ENCODE measurements around the gene HELLS. TPM values are rescaled to one million over a fixed set of nuclear protein-coding genes. Genes with fewer than 3 reads are reported as not detected.

HELLS gene
- total and polyA plus RNA-seq, 10 of the 15 experiments (the other 5 are each of a cell fraction or from before 2014, with no cell fraction given), result 33.9 to 159 (median 123) TPM

- H3K27ac ChIP-seq (ENCODE audit: control insufficient read depth, insufficient read depth), result no peak overlapping the region
- intact Hi-C loops (cut with micrococcal nuclease; ENCODE audit: unreplicated experiment), result no loop called here
- no peak overlapping the region for H3K9ac ChIP-seq (ENCODE audit: control insufficient read depth, insufficient read depth, low read length)
- ATAC-seq (no peak), DNase-seq (ENCODE audit: low read depth, low spot score) (no peak), FAIRE-seq (no peak)
- ChIA-PET SMC1A (ENCODE audit: uncharacterized antibody, unreplicated experiment) (no interaction called here), RAD21 (ENCODE audit: unreplicated experiment) (no interaction called here), POLR2A (interaction anchor here (0.6 kb wide), 2 partner anchors 1043 to 1698 kb away, joined by 3 to 8 read pairs; no protein-coding TSS in a partner anchor), CTCF (interaction anchor here (0.6 kb wide), 1 partner anchor 106 kb away, joined by 3 read pairs; no protein-coding TSS in a partner anchor)
- H2AFZ ChIP-seq (ENCODE audit: control insufficient read depth, low read depth, low read length), result no peak overlapping the region
- peaks cover 18% of the 10 kb centered on the region for H3K4me1 ChIP-seq (ENCODE audit: control insufficient read depth, insufficient read depth, low read length)
- no peaks in the 10 kb centered on the region for H3K27me3 ChIP-seq (replicated peaks in 1 of 2; ENCODE audit: control insufficient read depth in 2 of 2, insufficient read depth in 2 of 2, low read length in 1 of 2)
- no peak overlapping the region for H3K4me3 ChIP-seq
- no peaks in the 10 kb centered on the region for H3K9me3 ChIP-seq (replicated peaks; ENCODE audit: control insufficient read depth, insufficient read depth, low read length)
- H3K36me3 ChIP-seq (ENCODE audit: control insufficient read depth in 2 of 2, insufficient read depth in 2 of 2, low read length in 1 of 2), result peaks cover 0 to 4% of the 10 kb centered on the region in 2 experiments; a peak in 1 of 4 replicates
- no peaks in the 10 kb centered on the region for H4K20me1 ChIP-seq (ENCODE audit: control insufficient read depth, insufficient read depth)
- in situ Hi-C loops (cut with MboI), result no loop called here
- H3K79me2 ChIP-seq (ENCODE audit: control insufficient read depth, insufficient read depth, low read length), result no peaks in the 10 kb centered on the region
- 96% methylated on average over 4 of the region's 4 CpGs for WGBS (ENCODE audit: insufficient coverage, insufficient replicate concordance, low lambda C conversion rate, missing lambda C conversion rate)
- H3K4me2 ChIP-seq (ENCODE audit: control insufficient read depth, insufficient read depth), result no peak overlapping the region
- BruUV-seq (replicated peaks), result no TSS peak
- TF ChIP-seq SMARCA5 (IDR thresholded peaks at IDR 0.05) (no peak), SMC3 (IDR thresholded peaks at IDR 0.05; ENCODE audit: borderline replicate concordance, low read length) (no peak), GABPA (IDR thresholded peaks at IDR 0.05; ENCODE audit: low read depth) (no peak), SUZ12 (IDR thresholded peaks at IDR 0.05; ENCODE audit: unreplicated experiment) (no peak), CTCF (IDR thresholded peaks at IDR 0.05 in 2 of 3, conservative IDR thresholded peaks at IDR 0.05 in 1 of 3; ENCODE audit: control insufficient read depth in 2 of 3, extremely low read depth in 1 of 3, insufficient read depth in 1 of 3, low read depth in 3 of 3, low read length in 3 of 3) (no peak), JUND (IDR thresholded peaks at IDR 0.05; ENCODE audit: low read depth, low read length) (no peak), CHD2 (IDR thresholded peaks at IDR 0.05; ENCODE audit: borderline replicate concordance, low read depth, low read length) (no peak), PKNOX1 (IDR thresholded peaks at IDR 0.05) (no peak), ZNF592 (IDR thresholded peaks at IDR 0.05) (no peak), NKRF (conservative IDR thresholded peaks at IDR 0.05) (no peak), FOS (IDR thresholded peaks at IDR 0.05; ENCODE audit: borderline replicate concordance, extremely low read depth, insufficient read length) (no peak), ZNF217 (IDR thresholded peaks at IDR 0.05) (no peak), NBN (IDR thresholded peaks at IDR 0.05) (no peak)
Measured at GRCh38 chr10:94608559-94608958, 63.0 kb downstream of the HELLS start.

All from GM12878 (cell line).